ENCODE data around the gene PHACTR4.

DNA sequence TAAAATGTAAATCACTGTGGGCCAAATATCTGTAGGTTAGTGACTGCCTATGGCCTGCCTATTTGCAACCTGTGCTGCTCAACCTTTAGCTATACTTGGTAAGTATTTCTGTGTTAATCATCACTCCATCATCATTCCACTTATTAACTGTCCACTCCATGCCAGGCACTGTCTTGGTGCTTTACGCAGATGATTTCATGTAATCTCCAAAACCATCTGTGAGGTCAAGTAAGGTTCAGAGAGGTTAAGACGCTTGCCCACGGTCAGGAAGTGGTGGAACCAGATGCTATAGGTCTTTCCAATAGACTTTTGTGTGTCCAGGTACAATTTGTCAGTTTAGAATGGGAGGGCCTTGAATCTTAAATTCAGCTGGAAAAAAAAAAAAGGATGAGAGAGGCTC is 10.8 kb upstream of the PHACTR4 start:
- TF ChIP-seq SP4 (IDR thresholded peaks at IDR 0.05; ENCODE audit: low read length): no peak
- TF ChIP-seq RFX5 (IDR thresholded peaks at IDR 0.05; ENCODE audit: borderline replicate concordance, low read depth, low read length): no peak
- TF ChIP-seq EP300 (IDR thresholded peaks at IDR 0.05; ENCODE audit: borderline replicate concordance in 1 of 2, low read depth in 2 of 2, low read length in 2 of 2): no peak
- TF ChIP-seq, protein P1, sequence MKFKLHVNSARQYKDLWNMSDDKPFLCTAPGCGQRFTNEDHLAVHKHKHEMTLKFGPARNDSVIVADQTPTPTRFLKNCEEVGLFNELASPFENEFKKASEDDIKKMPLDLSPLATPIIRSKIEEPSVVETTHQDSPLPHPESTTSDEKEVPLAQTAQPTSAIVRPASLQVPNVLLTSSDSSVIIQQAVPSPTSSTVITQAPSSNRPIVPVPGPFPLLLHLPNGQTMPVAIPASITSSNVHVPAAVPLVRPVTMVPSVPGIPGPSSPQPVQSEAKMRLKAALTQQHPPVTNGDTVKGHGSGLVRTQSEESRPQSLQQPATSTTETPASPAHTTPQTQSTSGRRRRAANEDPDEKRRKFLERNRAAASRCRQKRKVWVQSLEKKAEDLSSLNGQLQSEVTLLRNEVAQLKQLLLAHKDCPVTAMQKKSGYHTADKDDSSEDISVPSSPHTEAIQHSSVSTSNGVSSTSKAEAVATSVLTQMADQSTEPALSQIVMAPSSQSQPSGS (IDR thresholded peaks at IDR 0.05; ENCODE audit: low read length): no peak

Measured in H1 (cell line).